Activated CD8-positive, alpha-beta memory T cell treated with anti-CD3 and anti-CD28 coated beads, Interleukin-2, amount 50 U/mL, for 1 hour (primary cell): ENCODE results near the gene SLC6A2.

Experiments
- DNase-seq: peaks from one replicate; pipeline ENCODE4 v3.0.0-alpha.2; 2020; ENCODE audit errors: extremely low read depth

The SLC6A2 gene

DNA sequence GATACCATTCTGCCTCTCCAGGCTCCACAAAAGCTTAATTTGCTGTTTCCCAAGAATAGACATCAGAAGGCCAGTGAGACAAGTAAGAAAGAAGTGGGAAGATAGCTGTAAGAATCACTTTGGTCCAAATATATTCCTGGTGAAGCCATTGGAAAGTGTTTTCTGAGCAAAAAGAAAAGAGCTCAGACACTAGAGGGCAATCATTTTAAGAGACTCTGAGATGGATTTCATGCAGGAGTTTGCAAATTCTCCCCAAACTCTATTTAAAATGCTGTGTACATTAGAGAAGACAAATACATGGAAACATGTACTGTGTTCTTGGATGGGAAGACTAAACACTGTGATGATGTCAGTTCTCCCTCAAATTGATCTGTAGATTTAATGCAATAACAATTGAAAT lies 8.0 kb upstream of the SLC6A2 start:
- no peak for DNase-seq

DNA sequence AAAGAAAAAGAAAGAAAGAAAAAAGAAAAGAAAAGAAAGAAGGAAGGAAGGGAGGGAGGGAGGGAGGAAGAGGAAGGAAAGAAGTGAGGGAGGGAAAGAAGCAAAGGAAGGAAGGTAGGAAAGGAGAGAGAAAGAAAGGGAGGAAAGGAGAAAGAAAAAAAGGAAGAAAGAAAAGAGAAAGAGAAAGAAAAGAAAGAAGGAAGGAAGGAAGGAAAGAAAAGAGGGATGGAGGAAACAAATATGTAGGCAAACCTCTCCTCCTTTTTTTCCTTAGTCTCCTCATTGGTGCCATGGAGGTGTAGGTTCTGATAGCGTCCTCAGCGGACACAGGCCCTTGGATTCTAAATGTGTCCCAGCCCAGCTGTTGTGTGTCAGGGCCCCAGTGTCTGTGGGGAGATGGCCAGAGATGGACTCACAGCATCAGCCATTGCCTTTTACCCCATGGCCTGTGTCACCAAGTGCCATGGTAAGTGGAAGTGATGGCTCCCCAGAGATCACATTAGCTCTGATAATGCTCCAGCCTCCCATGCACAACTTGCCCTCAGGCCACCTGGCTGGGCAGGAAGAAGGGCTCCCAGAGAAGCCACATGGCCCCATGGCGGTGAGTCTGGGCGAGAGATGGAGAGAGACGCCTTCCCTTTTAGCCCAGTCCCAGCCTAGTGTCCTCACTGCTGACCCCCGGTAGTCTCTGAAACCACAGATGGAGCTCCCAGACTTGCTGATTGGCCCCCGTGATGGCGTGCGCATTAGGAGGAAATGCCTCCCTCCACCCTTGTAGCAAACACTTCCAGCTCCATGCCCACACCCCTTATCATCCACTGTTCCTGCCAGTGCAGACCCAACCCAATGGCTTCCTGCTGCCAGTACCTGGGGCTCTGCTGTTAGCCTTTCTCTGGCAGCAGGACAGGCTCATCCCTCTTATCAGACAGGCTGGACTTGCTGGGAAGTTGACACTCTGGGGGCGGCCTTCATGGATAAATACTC lies 3.7 kb upstream of the SLC6A2 start:
- no peak for DNase-seq

DNA sequence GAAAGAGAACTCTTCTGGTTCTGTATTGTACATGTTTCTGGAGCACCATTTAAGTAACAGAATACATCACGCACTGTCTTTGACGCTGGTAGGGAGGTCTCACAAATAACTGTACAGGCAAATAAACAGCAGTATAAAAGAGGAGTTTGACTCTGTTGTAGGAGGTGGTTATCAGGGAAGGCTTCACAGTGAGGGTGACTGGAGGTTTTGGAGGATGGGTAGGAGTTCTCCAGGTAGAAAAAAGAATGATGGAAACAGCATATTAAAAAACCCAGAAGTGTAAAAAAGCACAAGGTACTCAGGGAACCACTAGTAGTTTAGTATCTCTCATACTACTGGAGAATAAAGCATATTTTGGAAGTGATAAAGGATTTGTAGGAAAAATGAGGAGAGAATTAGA lies 2.7 kb upstream of the SLC6A2 start:
- DNase-seq, result no peak

DNA sequence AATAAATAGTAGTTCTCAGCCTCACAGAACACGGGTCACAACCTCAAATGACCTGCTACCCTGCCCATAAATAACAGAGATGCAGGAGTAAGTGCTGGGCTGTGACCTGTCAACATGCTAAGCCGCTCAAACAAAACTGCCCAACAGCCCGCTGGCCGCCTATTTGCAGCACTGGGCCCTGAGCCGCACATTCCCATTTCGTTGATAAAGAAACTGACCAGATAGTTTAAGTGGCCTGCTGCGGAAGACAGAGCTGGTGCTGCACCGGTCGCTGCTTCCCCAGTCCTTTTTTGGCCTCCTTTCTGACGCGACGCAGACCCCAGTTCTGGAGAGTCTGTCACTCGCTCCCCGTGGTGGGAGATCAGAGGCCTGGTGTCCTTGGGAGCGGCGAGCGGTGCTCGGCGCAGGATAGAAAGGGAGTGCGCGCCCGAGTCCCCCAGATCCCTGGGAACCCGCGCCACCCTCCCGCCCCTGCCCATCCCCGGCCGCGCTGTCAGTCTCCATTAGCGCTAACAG lies 349 bp upstream of the SLC6A2 start:
- DNase-seq, result no peak

- no peak for DNase-seq
Observed at GRCh38 chr16:55656691-55657092, 904 bp downstream of the SLC6A2 start.

GRCh38 chr16:55657616-55658015 lies 1.8 kb downstream of the SLC6A2 start:
- no peak for DNase-seq

GRCh38 chr16:55658898-55659420 lies 3.2 kb downstream of the SLC6A2 start:
- no peak for DNase-seq

- DNase-seq, result no peak
Observed at GRCh38 chr16:55660026-55660425, 4.2 kb downstream of the SLC6A2 start.

- no peak for DNase-seq
Observed at GRCh38 chr16:55660828-55661227, 5.0 kb downstream of the SLC6A2 start.

GRCh38 chr16:55661941-55662643 lies 6.3 kb downstream of the SLC6A2 start:
- DNase-seq, result no peak

GRCh38 chr16:55662644-55663031 lies 6.8 kb downstream of the SLC6A2 start:
- no peak for DNase-seq

- DNase-seq, result no peak
Observed at GRCh38 chr16:55663225-55663624, 7.4 kb downstream of the SLC6A2 start.

DNA sequence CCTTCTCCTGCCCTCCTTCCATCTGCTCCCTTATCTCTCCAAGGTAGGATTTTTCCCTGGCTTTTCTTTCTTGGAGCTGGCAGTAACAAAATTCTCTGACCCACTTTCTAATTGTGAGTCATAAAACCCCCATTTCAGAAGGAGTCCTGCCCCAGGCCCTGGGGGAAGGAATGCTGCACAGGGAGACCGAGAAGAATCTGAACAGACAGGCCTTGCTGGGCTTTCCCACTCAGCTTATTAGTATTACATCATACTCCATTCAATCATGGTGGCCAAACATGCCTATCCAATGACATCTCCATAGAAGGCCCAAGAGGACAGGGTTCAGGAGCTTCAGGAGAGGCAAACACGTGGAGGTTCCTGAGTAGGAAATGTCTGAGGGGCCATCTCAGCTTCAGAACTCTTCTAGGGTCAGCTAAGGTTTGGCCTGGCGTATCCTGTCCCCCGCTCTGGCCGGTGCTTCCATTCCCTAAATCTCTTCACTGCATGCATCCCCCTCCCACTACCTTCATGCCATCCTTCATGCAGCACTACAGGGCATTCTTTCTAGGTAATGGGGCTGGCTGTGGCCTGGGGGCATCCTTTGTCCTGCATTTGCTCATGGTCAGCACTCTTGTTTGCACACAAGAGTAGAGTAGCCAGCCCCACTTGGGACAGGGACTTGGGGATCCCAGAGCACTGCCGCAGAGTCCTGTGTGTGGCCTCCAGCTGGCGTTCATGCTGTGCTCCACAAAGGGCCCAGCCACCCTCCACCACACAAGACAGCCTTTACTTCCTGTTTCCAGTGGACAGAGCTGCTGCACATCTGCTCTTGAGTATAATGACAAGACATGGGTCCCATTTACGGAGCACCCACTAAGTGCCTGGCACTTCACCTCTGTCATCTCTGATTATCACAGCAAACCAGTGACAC lies 8.2 kb downstream of the SLC6A2 start:
- no peak for DNase-seq

DNA sequence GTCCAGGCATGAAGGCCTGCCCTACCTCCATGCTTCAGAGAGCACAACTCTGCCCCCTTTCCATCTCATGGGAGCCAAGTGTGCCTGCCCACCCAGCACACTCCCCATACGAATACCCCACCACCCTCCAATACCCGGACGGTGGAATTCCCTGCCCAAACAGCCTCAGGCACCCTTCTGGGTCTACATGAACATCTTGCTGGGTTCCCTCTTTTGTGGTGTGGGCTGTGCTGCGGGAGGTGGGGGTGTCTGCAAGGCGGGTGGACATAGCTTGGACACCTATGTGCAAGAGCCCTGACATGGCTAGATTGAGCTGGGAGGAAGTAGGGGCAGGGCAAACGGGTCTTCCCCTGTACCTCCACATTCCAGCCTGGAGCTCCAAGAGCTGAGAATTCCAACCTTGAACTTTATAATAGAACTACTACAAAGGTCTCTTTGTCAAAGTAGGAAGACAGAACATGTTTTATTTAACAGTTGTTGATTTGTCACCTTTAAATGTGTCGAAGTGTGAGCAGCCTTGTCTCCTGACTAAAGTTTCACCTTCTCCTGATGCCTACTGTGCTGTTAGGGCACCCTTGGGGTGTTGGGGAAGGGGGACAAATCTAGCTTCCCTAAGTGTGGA lies 9.1 kb downstream of the SLC6A2 start:
- DNase-seq, result no peak

DNA sequence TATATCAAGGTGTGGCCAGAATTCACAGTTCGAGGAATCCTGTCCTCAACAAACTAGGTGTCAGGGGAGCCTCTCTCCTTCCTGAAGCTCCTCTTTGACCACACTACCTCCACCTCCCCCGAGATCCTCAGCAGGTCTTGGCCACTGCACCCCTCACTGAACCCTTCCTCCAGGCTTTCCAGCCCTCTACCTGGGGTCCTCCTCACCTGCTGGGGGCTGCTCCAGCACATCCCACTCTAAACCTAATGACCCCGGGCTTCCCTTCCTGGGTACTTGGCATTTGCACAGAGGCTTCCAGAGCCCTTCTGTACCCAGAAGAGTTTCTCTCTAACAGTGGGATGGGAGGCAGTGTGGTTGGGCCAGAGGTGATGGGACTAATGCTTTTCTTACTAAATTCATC lies 9.7 kb downstream of the SLC6A2 start:
- no peak for DNase-seq

- DNase-seq, result no peak
Observed at GRCh38 chr16:55666012-55666411, 10.2 kb downstream of the SLC6A2 start.

DNA sequence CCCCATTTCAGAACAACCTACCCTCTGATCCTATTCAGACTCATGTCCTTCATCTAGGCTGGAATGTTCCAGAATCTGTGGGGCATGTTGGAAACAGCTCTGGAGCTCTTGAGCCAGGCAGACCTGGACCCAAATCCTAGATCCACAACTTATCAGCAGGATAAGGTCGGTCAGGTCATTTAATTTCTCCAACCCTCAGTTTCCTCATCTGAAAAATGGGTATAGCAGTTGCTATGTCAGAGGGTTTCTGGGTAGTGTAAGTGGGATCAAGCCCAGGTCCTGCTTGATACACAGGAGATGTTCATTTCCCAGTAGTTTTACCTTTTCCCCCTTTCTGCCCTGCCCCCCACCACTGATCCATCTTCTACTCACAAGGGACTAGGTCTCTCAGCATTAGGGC lies 12.0 kb downstream of the SLC6A2 start:
- DNase-seq, result no peak

DNA sequence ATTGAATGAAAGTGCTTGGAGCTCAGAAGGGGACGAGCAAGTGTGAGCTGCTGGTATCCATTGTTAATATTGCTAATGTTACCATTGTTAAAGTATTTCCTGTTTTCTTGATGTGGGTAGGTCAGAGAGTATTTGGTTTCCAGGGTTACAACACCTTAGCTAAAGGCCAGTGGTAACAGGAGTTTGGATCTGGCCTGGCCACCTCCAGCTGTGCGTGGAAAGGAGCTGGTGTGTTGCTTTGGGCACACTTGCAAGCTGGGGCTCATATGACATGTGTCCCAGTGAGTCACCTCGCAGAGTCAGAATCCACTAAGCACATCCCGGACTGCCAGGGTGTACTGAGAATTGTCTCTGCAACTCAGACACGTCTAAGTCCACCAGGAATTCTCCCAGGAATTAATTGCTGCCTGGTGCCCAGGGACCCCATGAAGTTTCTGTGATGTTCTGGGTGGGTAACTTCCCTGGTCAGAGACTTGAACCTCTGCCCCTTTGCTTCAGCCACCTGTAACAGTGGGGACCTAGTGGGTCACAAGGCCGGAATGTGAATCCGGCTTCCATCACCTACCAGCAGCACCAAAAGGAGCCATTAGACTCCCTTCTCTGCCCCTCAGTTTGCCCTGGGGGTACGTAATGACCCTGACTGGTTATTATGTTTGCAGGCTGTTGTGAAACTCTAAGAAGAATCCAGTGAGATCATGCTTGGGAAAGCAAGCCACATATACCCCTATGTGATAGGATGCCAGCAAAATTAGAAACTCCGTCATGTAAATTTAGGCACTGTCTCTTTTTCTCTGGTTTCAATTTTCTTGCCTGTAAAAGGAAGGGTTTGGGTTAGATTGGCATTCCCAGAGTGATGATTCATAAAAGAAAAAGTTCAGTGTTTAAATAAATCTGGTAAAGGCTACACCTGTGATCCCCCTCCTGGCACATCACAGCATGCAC lies 12.8 kb downstream of the SLC6A2 start:
- DNase-seq, result no peak

DNA sequence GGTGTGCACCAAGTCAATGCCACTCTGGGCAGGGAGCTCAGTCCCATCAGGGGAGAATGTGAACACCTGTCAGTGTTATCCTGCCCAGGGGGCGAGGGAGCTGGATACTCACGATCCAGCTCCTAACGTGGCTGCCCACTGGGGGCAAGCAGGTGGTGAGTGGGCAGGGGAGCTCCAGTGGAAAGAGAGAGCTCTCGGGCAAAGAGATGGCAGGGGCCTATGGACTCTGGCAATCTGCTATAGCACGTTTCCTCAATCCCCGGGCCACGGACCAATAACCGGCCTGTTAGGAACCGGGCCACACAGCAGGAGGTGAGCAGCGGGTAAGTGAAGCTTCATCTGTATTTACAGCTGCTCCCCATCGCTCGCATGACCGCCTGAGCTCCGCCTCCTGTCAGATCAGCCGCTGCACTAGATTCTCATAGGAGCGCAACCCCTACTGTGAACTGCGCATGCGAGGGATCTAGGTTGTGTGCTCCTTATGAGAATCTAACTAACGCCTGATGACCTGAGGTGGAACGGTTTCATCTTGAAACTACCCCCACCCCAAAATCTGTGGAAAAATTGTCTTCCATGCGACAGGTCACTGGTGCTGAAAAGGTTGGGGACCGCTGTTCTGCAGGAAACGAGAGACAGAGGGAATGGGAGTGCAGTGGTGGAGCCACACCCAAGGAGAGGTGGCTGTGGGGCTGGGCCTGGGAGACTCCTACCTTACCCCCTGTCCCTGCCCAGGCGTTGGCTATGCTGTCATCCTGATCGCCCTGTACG lies 15.6 kb downstream of the SLC6A2 start:
- DNase-seq, result no peak
